ENCODE results near the gene DNASE1L3.

The DNASE1L3 gene

GRCh38 chr3:58200846-58201355 is 9.9 kb downstream of the DNASE1L3 start:
- no peak for DNase-seq (ENCODE audit: low spot score)

DNA sequence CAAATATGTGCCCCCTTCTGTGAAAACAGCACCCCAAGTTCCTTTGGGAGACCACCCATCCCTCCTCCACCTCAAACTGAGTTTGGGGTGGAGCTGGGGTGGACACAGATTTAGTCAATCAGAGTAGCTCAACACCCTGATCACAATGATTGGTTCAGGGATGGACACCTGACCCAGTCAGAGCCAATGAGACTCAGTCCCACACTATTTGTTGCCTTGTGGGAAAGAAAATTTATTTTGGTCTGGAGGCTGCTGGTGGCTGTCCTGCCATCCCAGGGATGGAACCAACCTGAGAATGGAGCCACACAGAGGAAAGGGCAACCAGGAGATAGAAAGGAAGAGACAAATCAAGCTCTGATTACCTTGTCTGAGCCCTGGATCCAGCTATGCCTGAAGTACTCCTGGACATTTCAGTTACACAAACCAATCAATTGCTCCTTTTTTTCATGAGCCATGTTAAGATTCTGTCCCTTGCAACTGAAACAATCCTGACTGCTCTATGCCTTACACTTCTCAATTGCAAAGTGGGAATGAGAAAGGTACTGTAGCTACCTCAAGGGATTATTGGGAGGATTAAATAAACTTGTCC is 10.6 kb downstream of the DNASE1L3 start:
- DNase-seq (ENCODE audit: low spot score): no peak

- no peak for DNase-seq (ENCODE audit: low spot score)
These were observed 12.0 kb downstream of the DNASE1L3 start for GRCh38 chr3:58198804-58199203.

DNA sequence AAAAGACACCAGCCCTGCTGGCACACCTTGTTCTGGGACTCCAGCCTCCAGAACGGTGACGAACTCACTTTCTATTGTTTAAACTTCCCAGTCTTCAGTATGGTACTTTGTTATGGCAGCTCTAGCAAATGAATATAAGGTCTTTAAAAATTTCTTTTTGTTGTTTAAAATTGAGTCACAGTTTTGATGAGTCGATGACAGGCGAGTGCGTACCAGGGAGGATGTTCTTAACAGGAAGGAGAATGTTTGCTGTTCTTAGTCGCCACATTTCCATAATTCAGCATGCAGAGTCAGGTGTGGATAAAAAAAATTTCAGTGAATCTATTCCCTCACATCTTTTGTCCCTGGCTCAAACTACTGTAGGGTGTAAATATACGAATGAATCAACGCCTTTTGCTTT is 12.4 kb downstream of the DNASE1L3 start:
- DNase-seq (ENCODE audit: low spot score): no peak

DNA sequence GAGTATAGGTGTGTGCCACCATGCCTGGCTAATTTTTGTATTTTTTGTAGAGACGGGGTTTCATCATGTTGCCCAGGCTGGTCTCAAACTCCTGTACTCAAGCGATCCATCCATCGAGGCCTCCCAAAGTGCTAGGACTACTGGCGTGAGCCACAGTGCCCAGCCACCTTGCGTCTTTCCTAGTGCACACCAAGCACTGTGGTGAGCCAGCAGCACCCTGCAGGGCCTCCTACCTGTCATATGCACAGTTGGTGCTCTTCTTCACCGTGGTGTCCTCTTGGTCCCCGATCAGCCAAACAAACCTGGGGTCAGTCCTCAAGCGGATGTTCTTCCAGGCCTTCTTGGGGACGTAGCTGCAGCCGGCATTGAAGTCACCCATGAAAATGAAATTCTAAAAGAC is 13.2 kb downstream of the DNASE1L3 start:
- DNase-seq (ENCODE audit: low spot score): no peak

DNA sequence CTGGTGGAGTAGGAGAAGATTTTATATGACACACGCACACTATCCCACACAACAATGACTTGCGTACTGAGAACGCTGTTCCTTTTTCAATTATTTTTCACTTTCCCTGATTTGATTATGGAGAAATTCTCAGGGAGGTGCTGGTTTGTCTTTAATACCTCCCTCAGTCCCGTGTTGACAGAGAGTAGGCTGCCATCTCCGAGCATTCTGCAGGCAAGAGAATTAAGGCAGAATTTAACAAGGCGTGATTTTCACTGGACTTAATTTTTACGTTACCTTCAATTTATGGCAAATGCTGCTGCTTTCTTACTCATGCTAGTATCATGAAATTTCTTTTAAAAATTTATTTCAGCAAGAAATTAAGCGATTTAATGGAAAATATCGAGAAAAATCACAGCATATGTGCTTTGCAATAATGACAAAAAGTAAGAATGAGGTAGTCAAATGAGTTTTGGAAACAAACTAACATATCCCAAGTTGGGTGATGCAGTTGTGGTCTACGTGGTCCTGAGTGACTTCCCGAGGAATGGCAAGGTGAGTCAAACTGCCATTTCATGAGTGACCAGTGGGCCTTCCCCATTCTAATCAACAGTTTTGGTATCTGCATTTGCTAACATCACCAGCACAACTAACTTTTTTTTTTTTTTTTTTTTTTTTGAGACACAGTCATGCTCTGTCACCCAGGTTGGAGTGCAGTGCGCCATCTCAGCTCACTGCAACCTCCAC is 16.9 kb downstream of the DNASE1L3 start:
- no peak for DNase-seq (ENCODE audit: low spot score)

GRCh38 chr3:58192069-58192468 is 18.7 kb downstream of the DNASE1L3 start:
- DNase-seq (ENCODE audit: low spot score): no peak

GRCh38 chr3:58191361-58191991 is 19.3 kb downstream of the DNASE1L3 start:
- no peak for DNase-seq (ENCODE audit: low spot score)

DNA sequence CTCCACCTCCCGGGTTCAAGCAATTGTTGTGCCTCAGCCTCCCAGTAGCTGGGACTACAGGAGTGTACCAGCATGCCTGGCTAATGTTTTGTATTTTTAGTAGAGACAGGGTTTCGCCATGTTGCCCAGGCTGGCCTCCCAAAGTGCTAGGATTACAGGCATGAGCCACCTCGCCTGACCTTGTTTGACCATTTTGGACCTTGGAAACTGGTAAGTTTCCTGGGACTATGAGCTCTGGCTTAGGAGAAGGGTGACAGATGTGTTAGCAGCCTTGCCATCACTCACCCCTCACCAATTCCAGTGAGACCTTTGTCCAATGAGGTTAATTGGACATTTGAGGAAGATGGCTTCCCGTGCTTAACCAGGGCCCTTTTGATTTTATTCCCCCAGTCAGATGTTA is 19.9 kb downstream of the DNASE1L3 start:
- no peak for DNase-seq (ENCODE audit: low spot score)

DNA sequence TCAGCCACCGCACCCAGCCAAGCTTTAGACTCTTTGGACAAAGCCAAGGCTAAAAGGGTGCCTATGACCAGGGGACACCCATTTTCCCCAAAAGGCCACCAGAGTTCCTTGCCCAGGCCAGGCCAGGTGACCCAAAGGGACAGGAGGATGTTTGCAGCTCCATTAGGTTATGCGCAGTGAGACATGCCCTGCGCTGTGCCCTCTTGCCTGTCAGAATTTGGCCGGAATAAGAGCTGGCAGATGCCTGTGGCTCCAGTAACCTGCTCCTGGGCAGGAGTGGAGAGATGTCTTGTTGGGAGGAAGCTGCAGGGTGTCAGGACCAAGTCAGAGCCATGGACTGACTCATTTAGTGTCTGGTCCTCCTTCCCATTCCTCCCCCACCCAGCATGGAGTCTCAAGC is 20.5 kb downstream of the DNASE1L3 start:
- no peak for DNase-seq (ENCODE audit: low spot score)

GRCh38 chr3:58189691-58190090 is 21.1 kb downstream of the DNASE1L3 start:
- no peak for DNase-seq (ENCODE audit: low spot score)

DNA sequence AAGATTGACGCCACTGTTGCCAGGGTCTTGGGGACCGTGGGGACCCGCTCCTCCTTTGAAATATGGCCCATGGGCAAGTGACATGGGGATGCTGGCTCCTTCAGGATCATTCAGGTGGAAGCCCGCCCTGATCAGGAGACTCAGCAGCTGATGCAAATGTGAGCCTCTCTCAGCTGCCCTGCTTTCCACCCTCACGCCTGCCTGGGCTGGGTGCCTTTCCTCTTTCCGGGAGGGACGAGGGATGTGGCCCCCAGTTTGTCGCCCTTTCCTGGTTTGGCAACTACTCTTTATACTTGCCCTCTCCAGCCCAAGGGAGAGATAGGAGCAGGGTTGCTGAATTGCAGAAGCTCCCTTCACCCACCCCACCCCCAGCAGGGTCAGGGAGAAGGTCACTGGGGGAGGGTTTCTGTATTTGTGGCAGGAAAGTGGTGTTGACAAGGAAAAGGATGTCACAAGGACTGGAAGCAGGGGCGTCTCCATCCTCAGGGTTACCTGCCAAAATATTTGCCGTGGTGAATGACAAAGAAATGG is 21.8 kb downstream of the DNASE1L3 start:
- DNase-seq (ENCODE audit: low spot score): no peak

GRCh38 chr3:58188173-58188564 is 22.6 kb downstream of the DNASE1L3 start:
- DNase-seq (ENCODE audit: low spot score): no peak

DNA sequence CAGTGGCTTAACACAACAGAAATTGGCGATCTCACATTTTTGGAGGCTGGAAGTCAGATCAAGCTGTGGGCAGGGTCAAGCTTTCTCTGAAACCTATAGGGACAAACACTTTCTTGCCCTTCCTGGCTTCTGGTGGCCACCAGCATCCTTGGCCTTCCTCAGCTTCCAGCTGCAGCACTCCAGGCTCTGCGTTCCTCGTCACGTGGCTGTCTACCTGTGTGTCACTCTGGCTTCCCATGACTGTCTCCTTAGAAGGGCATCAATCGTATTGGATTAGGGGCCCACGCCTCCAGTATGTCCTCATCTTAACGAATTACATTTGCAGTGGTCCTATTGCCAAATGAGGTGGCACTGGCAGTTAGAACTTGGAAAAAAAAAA is 25.8 kb downstream of the DNASE1L3 start:
- no peak for DNase-seq (ENCODE audit: low spot score)

DNA sequence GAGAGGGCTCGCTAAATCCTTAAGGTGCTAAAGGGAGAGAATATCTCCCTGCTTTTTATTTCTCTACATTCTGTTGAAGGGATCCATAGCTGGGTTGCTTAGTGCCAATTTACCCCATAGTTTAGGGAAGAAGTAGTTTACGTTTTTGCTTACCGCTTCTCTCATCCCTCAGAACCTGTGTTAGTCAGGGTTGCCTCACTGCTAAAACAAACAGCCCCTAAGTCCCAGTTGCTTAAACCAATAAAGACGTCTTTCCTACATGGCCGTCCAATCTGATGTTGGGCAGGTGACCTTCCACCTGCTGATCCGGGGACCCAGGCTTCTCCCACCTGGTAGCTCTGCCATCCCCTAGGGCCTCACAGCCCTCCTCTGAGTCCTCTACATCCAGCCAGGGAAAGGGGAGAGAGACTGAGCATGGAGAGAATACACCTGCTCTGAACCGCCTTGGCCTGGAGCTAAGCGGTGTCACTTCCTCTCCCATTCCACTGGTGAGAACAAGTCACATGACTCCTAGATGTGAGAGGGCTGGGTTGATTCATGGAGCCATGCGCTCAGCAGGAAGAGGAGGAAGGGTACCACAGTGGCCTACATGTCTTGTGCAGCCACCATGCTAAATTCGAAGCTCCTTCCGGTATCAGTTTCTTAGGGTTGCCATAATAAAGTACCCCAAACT is 26.3 kb downstream of the DNASE1L3 start:
- no peak for DNase-seq (ENCODE audit: low spot score)

DNA sequence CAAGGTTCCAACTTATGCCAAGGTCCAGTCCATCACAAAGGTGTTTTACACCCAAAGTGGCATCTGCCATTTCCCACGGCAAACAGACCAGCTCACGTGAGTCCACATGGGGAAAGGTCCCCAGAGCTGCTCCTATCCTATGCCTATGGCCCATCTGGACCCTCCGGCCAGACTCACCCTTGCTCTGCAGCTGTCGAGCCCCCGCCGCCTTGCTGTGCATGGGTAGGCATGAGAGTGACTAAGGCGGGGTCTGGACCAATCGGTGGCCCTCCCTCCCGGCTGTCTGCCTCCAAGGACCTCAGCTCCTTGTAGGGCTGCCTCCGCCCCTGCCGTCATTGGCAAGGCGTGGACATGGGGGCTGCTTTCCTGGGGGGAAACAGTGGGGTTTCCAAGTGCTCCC is 26.9 kb downstream of the DNASE1L3 start:
- no peak for DNase-seq (ENCODE audit: low spot score)

DNA sequence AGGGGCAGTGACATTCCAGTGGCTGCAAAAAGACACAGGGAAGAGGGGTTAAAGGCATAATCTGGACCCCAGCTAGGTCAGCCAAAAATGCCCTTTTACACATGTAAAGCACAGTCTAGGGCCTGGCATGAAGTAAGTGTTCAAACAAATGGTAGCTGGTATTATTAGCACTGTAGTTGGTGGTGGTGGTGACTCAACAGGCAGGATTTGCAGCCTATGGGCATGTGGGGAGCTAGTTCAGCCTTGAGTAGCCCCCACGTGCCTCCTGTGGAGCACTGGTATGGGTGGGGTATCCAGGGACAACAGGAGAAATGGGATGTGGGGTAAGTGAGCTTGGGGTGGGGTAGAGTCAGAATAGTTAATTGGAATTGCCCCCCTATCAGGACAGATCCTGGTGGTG is 27.6 kb downstream of the DNASE1L3 start:
- no peak for DNase-seq (ENCODE audit: low spot score)

DNA sequence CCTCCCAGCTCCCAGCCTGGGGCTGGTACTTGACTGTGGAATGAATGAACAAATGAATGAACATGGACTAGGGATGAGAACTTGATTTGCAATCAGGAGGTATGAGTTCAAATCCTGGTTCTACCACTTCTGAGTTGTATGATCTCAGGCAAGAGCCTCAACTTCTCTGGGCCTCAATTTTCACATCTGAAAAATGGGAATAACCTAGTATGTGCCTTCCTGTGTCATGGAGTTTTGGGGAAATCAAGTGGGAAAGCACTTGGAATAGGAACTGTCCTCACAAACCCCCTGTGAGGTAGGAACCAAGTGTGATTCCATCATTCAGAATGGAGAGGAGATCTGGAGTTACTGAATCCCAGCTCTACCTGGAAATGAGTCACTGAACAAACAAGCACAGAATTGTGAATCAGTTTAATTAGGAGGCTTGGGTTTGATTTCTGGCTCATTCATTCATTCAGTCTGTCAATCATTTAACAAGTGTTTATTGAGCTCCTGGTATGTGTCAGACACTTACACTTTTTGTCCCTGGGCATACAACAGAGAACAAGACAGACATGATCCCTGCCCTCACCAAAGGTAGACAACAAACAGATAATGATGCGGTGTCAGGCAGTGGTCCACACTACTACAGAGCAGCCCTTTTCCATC is 29.7 kb downstream of the DNASE1L3 start:
- DNase-seq (ENCODE audit: low spot score): no peak

GRCh38 chr3:58180099-58180880 is 30.5 kb downstream of the DNASE1L3 start:
- no peak for DNase-seq (ENCODE audit: low spot score)

- DNase-seq (ENCODE audit: low spot score): no peak
These were observed 31.3 kb downstream of the DNASE1L3 start for GRCh38 chr3:58179235-58180098.
